GM21367 (cell line): ENCODE results near the gene ANKS1B.

ENCODE experiments used
- ATAC-seq: cut with Tn5 transposase; IDR thresholded peaks from one replicate; pipeline ENCODE4 v1.9.1; 2021; ENCODE audit not compliant: unreplicated experiment

ANKS1B gene

GRCh38 chr12:99486277-99486676 is 498.5 kb downstream of the ANKS1B start:
- ATAC-seq: no peak

- no peak for ATAC-seq
Observed at GRCh38 chr12:99479149-99479548, 505.6 kb downstream of the ANKS1B start.

GRCh38 chr12:99476956-99477355 is 507.8 kb downstream of the ANKS1B start:
- ATAC-seq: no peak

- no peak for ATAC-seq
Observed at GRCh38 chr12:99455350-99456035, 529.2 kb downstream of the ANKS1B start.

- ATAC-seq: no peak
Observed at GRCh38 chr12:99454539-99455172, 530.1 kb downstream of the ANKS1B start.

- peak; percentile 58 for ATAC-seq
Observed at GRCh38 chr12:99453836-99454538, 530.7 kb downstream of the ANKS1B start.

GRCh38 chr12:99450036-99450630 is 534.6 kb downstream of the ANKS1B start:
- ATAC-seq: no peak

- ATAC-seq: no peak
Observed at GRCh38 chr12:99444859-99445316, 539.8 kb downstream of the ANKS1B start.

GRCh38 chr12:99442758-99443157 is 542.0 kb downstream of the ANKS1B start:
- ATAC-seq: no peak

- ATAC-seq: no peak
Observed at GRCh38 chr12:99439399-99439798, 545.3 kb downstream of the ANKS1B start.

- peak; percentile 98 for ATAC-seq
Observed at GRCh38 chr12:99436584-99436983, 548.2 kb downstream of the ANKS1B start.

GRCh38 chr12:99435095-99435791 is 549.5 kb downstream of the ANKS1B start:
- ATAC-seq: no peak

GRCh38 chr12:99433155-99433554 is 551.6 kb downstream of the ANKS1B start:
- no peak for ATAC-seq

GRCh38 chr12:99431203-99431602 is 553.5 kb downstream of the ANKS1B start:
- no peak for ATAC-seq

GRCh38 chr12:99427104-99427503 is 557.6 kb downstream of the ANKS1B start:
- ATAC-seq: no peak

- no peak for ATAC-seq
Observed at GRCh38 chr12:99418379-99418778, 566.4 kb downstream of the ANKS1B start.

GRCh38 chr12:99413751-99414150 is 571.0 kb downstream of the ANKS1B start:
- ATAC-seq: no peak

GRCh38 chr12:99393763-99394162 is 591.0 kb downstream of the ANKS1B start:
- ATAC-seq: no peak

GRCh38 chr12:99392091-99392850 is 592.5 kb downstream of the ANKS1B start:
- no peak for ATAC-seq

- ATAC-seq: no peak
Observed at GRCh38 chr12:99390707-99391106, 594.0 kb downstream of the ANKS1B start.
